ENCODE results near the gene ZFAND2A. TPM values are rescaled to one million over a fixed set of nuclear protein-coding genes. Genes with fewer than 3 reads are reported as not detected.
A peak's percentile ranks its signal among the peaks of the same experiment; 100 is the strongest.

The ZFAND2A gene
- polyA plus RNA-seq, 3 donors, result 30.6 to 126 (median 35.1) TPM

- TF ChIP-seq, protein P1, sequence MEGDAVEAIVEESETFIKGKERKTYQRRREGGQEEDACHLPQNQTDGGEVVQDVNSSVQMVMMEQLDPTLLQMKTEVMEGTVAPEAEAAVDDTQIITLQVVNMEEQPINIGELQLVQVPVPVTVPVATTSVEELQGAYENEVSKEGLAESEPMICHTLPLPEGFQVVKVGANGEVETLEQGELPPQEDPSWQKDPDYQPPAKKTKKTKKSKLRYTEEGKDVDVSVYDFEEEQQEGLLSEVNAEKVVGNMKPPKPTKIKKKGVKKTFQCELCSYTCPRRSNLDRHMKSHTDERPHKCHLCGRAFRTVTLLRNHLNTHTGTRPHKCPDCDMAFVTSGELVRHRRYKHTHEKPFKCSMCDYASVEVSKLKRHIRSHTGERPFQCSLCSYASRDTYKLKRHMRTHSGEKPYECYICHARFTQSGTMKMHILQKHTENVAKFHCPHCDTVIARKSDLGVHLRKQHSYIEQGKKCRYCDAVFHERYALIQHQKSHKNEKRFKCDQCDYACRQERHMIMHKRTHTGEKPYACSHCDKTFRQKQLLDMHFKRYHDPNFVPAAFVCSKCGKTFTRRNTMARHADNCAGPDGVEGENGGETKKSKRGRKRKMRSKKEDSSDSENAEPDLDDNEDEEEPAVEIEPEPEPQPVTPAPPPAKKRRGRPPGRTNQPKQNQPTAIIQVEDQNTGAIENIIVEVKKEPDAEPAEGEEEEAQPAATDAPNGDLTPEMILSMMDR (IDR thresholded peaks at IDR 0.05), result no peak
- H3K27me3 Mint-ChIP-seq (ENCODE audit: low read depth in 3 of 3), result peaks cover 9 to 23% (median 19%) of the 10 kb centered on the region in 3 donors
- H3K36me3 Mint-ChIP-seq, result no peaks in the 10 kb centered on the region
- 96% methylated on average over 9 of the region's 10 CpGs for WGBS (ENCODE audit: insufficient coverage)
- no peaks in the 10 kb centered on the region for H4K20me1 ChIP-seq (ENCODE audit: insufficient read depth, low read length)
- H3K4me1 Mint-ChIP-seq, result peaks cover 22% of the 10 kb centered on the region
- no peak for DNase-seq
- no peak overlapping the region for H2AFZ ChIP-seq (ENCODE audit: insufficient read depth, low read depth, low read length, poor library complexity, severe bottlenecking)
- intact Hi-C loops (cut with micrococcal nuclease), result loop anchor here in 1 of 2 donors (10.0 kb wide), 1 partner anchor 245 kb away; no protein-coding TSS in a partner anchor
- H3K9me3 Mint-ChIP-seq, result peaks cover 4 to 21% (median 10%) of the 10 kb centered on the region in 7 donors
- peaks cover 12 to 15% of the 10 kb centered on the region in 2 donors for H3K4me1 ChIP-seq (ENCODE audit: control insufficient read depth in 1 of 2, insufficient read depth in 2 of 2, low read length in 2 of 2)
- H3K27ac ChIP-seq (ENCODE audit: low read depth in 1 of 2, low read length in 2 of 2), result no peak overlapping the region
- no peaks in the 10 kb centered on the region for H3K79me2 ChIP-seq (ENCODE audit: insufficient read depth, low read length)
- H3K27me3 ChIP-seq (ENCODE audit: control insufficient read depth in 2 of 2, insufficient read depth in 2 of 2, low read length in 2 of 2), result peaks cover 0 to 7% of the 10 kb centered on the region in 2 donors
- no peak overlapping the region for H3K4me2 ChIP-seq (replicated peaks; ENCODE audit: extremely low read depth, low read length, poor library complexity, severe bottlenecking)
- no peak overlapping the region for H3K4me3 Mint-ChIP-seq
- no peak overlapping the region for H3K9ac ChIP-seq (ENCODE audit: insufficient read depth, low read length, poor library complexity, severe bottlenecking)
- H3K27ac Mint-ChIP-seq, result no peak overlapping the region
- peaks cover 9 to 15% of the 10 kb centered on the region in 2 donors for H3K9me3 ChIP-seq (replicated peaks in 1 of 2; ENCODE audit: control insufficient read depth in 1 of 2, insufficient read depth in 1 of 2, low read length in 2 of 2)
- H3K36me3 ChIP-seq (replicated peaks in 1 of 2; ENCODE audit: control insufficient read depth in 1 of 2, insufficient read depth in 2 of 2, low read length in 2 of 2), result no peaks in the 10 kb centered on the region
- H3K4me3 ChIP-seq (replicated peaks in 1 of 3; ENCODE audit: low read depth in 2 of 3, low read length in 3 of 3), result no peak overlapping the region
Measured at GRCh38 chr7:1189986-1190772, 30.2 kb upstream of the ZFAND2A start.

GRCh38 chr7:1188720-1189294, 28.8 kb upstream of the ZFAND2A start:
- H3K27ac ChIP-seq (ENCODE audit: low read depth in 1 of 2, low read length in 2 of 2), result peak overlapping the region; percentile 17 to 67
- TF ChIP-seq, protein P1 (IDR thresholded peaks at IDR 0.05), result no peak
- no peak overlapping the region for H3K4me3 Mint-ChIP-seq
- H3K4me2 ChIP-seq (replicated peaks; ENCODE audit: extremely low read depth, low read length, poor library complexity, severe bottlenecking), result no peak overlapping the region
- peaks cover 9 to 15% of the 10 kb centered on the region in 2 donors for H3K9me3 ChIP-seq (replicated peaks in 1 of 2; ENCODE audit: control insufficient read depth in 1 of 2, insufficient read depth in 1 of 2, low read length in 2 of 2)
- intact Hi-C loops (cut with micrococcal nuclease), result no loop called here
- H4K20me1 ChIP-seq (ENCODE audit: insufficient read depth, low read length), result no peaks in the 10 kb centered on the region
- peaks cover 4 to 21% (median 10%) of the 10 kb centered on the region in 7 donors for H3K9me3 Mint-ChIP-seq
- peaks cover 0 to 3% of the 10 kb centered on the region in 2 donors for H3K27me3 ChIP-seq (ENCODE audit: control insufficient read depth in 2 of 2, insufficient read depth in 2 of 2, low read length in 2 of 2)
- no peaks in the 10 kb centered on the region for H3K36me3 Mint-ChIP-seq
- peak overlapping the region in 6 of 7 donors; percentile 1 to 83 (median 67) for H3K27ac Mint-ChIP-seq
- no peak for DNase-seq
- no peak overlapping the region for H3K9ac ChIP-seq (ENCODE audit: insufficient read depth, low read length, poor library complexity, severe bottlenecking)
- peaks cover 8 to 18% (median 15%) of the 10 kb centered on the region in 3 donors for H3K27me3 Mint-ChIP-seq (ENCODE audit: low read depth in 3 of 3)
- peaks cover 20% of the 10 kb centered on the region for H3K4me1 Mint-ChIP-seq
- no peak overlapping the region for H3K4me3 ChIP-seq (replicated peaks in 1 of 3; ENCODE audit: low read depth in 2 of 3, low read length in 3 of 3)
- no peaks in the 10 kb centered on the region for H3K36me3 ChIP-seq (replicated peaks in 1 of 2; ENCODE audit: control insufficient read depth in 1 of 2, insufficient read depth in 2 of 2, low read length in 2 of 2)
- no peaks in the 10 kb centered on the region for H3K79me2 ChIP-seq (ENCODE audit: insufficient read depth, low read length)
- no peak overlapping the region for H2AFZ ChIP-seq (ENCODE audit: insufficient read depth, low read depth, low read length, poor library complexity, severe bottlenecking)
- WGBS (ENCODE audit: insufficient coverage), result 50% methylated on average over 2 of the region's 6 CpGs
- H3K4me1 ChIP-seq (ENCODE audit: control insufficient read depth in 1 of 2, insufficient read depth in 2 of 2, low read length in 2 of 2), result peaks cover 12 to 15% of the 10 kb centered on the region in 2 donors
